ENCODE measurements around the gene KCNA5. TPM values are rescaled to one million over a fixed set of nuclear protein-coding genes. Genes with fewer than 3 reads are reported as not detected.

Gene KCNA5
- total and polyA plus RNA-seq, 2 of the 13 experiments (the other 11 are each of a cell fraction or from before 2014, with no cell fraction given): not detected

- TF ChIP-seq RERE (CRISPR knock-in tag; IDR thresholded peaks at IDR 0.05; ENCODE audit: low read depth) (no peak), ZNF724P (CRISPR knock-in tag; IDR thresholded peaks at IDR 0.05; ENCODE audit: borderline replicate concordance) (no peak)
Measured at GRCh38 chr12:5044420-5045295, 979 bp downstream of the KCNA5 start (continued).

GRCh38 chr12:5047094-5047493 lies 3.4 kb downstream of the KCNA5 start:
- ATAC-seq (no peak), DNase-seq (ENCODE audit: low spot score) (no peak), FAIRE-seq (no peak)
- no peak overlapping the region for H3K4me3 ChIP-seq (replicated peaks in 1 of 3; ENCODE audit: insufficient read depth in 1 of 3, low read depth in 2 of 3, low read length in 3 of 3)
- peaks cover 1 to 29% of the 10 kb centered on the region in 2 experiments; a peak in 3 of 5 replicates for H3K27me3 ChIP-seq (ENCODE audit: control insufficient read depth in 1 of 2, insufficient read depth in 2 of 2, low read length in 2 of 2)
- TF ChIP-seq KLF6 (CRISPR knock-in tag; IDR thresholded peaks at IDR 0.05) (no peak), ZNF260 (CRISPR knock-in tag; IDR thresholded peaks at IDR 0.05; ENCODE audit: borderline replicate concordance, low read depth) (no peak), FOXC1 (CRISPR knock-in tag; IDR thresholded peaks at IDR 0.05; ENCODE audit: borderline replicate concordance) (no peak), ZNF841 (CRISPR knock-in tag; IDR thresholded peaks at IDR 0.05; ENCODE audit: borderline replicate concordance) (no peak), IKZF4 (CRISPR knock-in tag; IDR thresholded peaks at IDR 0.05; ENCODE audit: borderline replicate concordance, low read depth, not compliant biosample characterization) (no peak), NCOA5 (CRISPR knock-in tag; IDR thresholded peaks at IDR 0.05) (no peak), SSRP1 (CRISPR knock-in tag; IDR thresholded peaks at IDR 0.05) (no peak), HOXA9 (CRISPR knock-in tag; IDR thresholded peaks at IDR 0.05; ENCODE audit: borderline replicate concordance) (no peak), ZBTB25 (CRISPR knock-in tag; IDR thresholded peaks at IDR 0.05) (no peak)
- ChIA-PET CTCF (ENCODE audit: low intra/inter-chr PET ratio, low total read pairs) (no interaction called here), POLR2A (no interaction called here)
- WGBS (ENCODE audit: low lambda C conversion rate): 50% methylated on average over 1 of the region's 5 CpGs
- H3K9me3 ChIP-seq (ENCODE audit: low read length): no peaks in the 10 kb centered on the region
- no peak overlapping the region for H2AFZ ChIP-seq (ENCODE audit: low read length)
- H4K20me1 ChIP-seq (ENCODE audit: insufficient read depth, low read length): no peaks in the 10 kb centered on the region
- intact Hi-C loops (cut with micrococcal nuclease; ENCODE audit: unreplicated experiment): no loop called here
- H3K4me1 ChIP-seq (ENCODE audit: insufficient read depth, low read length): peaks cover 13% of the 10 kb centered on the region
- H3K9ac ChIP-seq (ENCODE audit: insufficient read depth, low read depth, low read length): no peak overlapping the region
- no peaks in the 10 kb centered on the region for H3K79me2 ChIP-seq (ENCODE audit: insufficient read depth, low read length)
- no TSS peak for BruUV-seq (replicated peaks)
- no peak overlapping the region for H3K27ac ChIP-seq (ENCODE audit: extremely low read length, insufficient read depth, low read length)
- in situ Hi-C loops (cut with HindIII; ENCODE audit: extremely low pct_ligation_motif_present, low pct_unique_long_range_greater_than_20kb): no loop called here
- no peaks in the 10 kb centered on the region for H3K36me3 ChIP-seq (replicated peaks in 1 of 2; ENCODE audit: control insufficient read depth in 1 of 2, insufficient read depth in 2 of 2, low read length in 2 of 2)
- H3K4me2 ChIP-seq (ENCODE audit: low read depth, low read length): no peak overlapping the region

All from HepG2 (cell line).